ENCODE measurements around the gene PTP4A1. TPM values are rescaled to one million over a fixed set of nuclear protein-coding genes. Genes with fewer than 3 reads are reported as not detected.
A peak's percentile ranks its signal among the peaks of the same experiment; 100 is the strongest.

Gene PTP4A1
- total and polyA plus RNA-seq, 2 of the 13 experiments (the other 11 are each of a cell fraction or from before 2014, with no cell fraction given): 141 to 376 TPM

- TF ChIP-seq ZC3H4 (CRISPR knock-in tag; IDR thresholded peaks at IDR 0.05; ENCODE audit: borderline replicate concordance): 0 out of 2 replicates have a peak, but pooled peaks have one; percentile 40
- no peak for TF ChIP-seq ZNF737 (CRISPR knock-in tag; IDR thresholded peaks at IDR 0.05; ENCODE audit: borderline replicate concordance)
- TF ChIP-seq FOXM1 (CRISPR knock-in tag; IDR thresholded peaks at IDR 0.05): no peak
- no peak for TF ChIP-seq NFIB (CRISPR knock-in tag; IDR thresholded peaks at IDR 0.05; ENCODE audit: borderline replicate concordance)
- TF ChIP-seq ZNF121 (CRISPR knock-in tag; IDR thresholded peaks at IDR 0.05): peak; percentile 73
- TF ChIP-seq GMEB1 (CRISPR knock-in tag; IDR thresholded peaks at IDR 0.05; ENCODE audit: borderline replicate concordance): peak; percentile 55
- no peak; the same call in 1 of the 2 replicates for TF ChIP-seq JDP2 (CRISPR knock-in tag; IDR thresholded peaks at IDR 0.05; ENCODE audit: borderline replicate concordance)
- TF ChIP-seq ERF (CRISPR knock-in tag; IDR thresholded peaks at IDR 0.05): no peak; the same call in 1 of the 2 replicates
- no peak for TF ChIP-seq ZNF772 (CRISPR knock-in tag; IDR thresholded peaks at IDR 0.05)
- peak; percentile 94 for TF ChIP-seq MAX (IDR thresholded peaks at IDR 0.05)
- peak; percentile 34 for TF ChIP-seq ZNF280D (CRISPR knock-in tag; IDR thresholded peaks at IDR 0.05)
- TF ChIP-seq POLR2AphosphoS5 (IDR thresholded peaks at IDR 0.05; ENCODE audit: low read depth, low read length): peak; percentile 86
- TF ChIP-seq FUBP1 (CRISPR knock-in tag; IDR thresholded peaks at IDR 0.05; ENCODE audit: borderline replicate concordance): no peak
- no peak for TF ChIP-seq ZFP41 (CRISPR knock-in tag; IDR thresholded peaks at IDR 0.05; ENCODE audit: borderline replicate concordance)
- TF ChIP-seq DMAP1 (CRISPR knock-in tag; IDR thresholded peaks at IDR 0.05): peak; percentile 45
- TF ChIP-seq ZNF382 (CRISPR knock-in tag; IDR thresholded peaks at IDR 0.05; ENCODE audit: borderline replicate concordance): no peak; the same call in 1 of the 2 replicates
- no peak; the same call in 1 of the 2 replicates for TF ChIP-seq RCOR2 (CRISPR knock-in tag; IDR thresholded peaks at IDR 0.05)
- TF ChIP-seq ZNF652 (CRISPR knock-in tag; IDR thresholded peaks at IDR 0.05; ENCODE audit: borderline replicate concordance, low read depth): no peak
- TF ChIP-seq ZNF780A (CRISPR knock-in tag; IDR thresholded peaks at IDR 0.05): no peak; the same call in 1 of the 2 replicates
- TF ChIP-seq ZNF644 (CRISPR knock-in tag; IDR thresholded peaks at IDR 0.05; ENCODE audit: low read depth): no peak
- TF ChIP-seq ZNF350 (CRISPR knock-in tag; IDR thresholded peaks at IDR 0.05; ENCODE audit: borderline replicate concordance, low read depth): peak; percentile 30; the same call in 1 of the 2 replicates
- peak; percentile 65 for TF ChIP-seq DNMT3B (CRISPR knock-in tag; conservative IDR thresholded peaks at IDR 0.05)
- TF ChIP-seq DPF2 (CRISPR knock-in tag; IDR thresholded peaks at IDR 0.05; ENCODE audit: borderline replicate concordance, low read depth): no peak
- TF ChIP-seq HOXA9 (CRISPR knock-in tag; IDR thresholded peaks at IDR 0.05; ENCODE audit: borderline replicate concordance): no peak; the same call in 1 of the 2 replicates
Measured at GRCh38 chr6:63573076-63573898, 1.0 kb downstream of the PTP4A1 start (continued).
